ENCODE measurements around the gene DUSP8.

The DUSP8 gene

GRCh38 chr11:1565173-1565903, 6.7 kb downstream of the DUSP8 start:
- no peak for DNase-seq (ENCODE audit: low read depth in 3 of 3)

GRCh38 chr11:1564535-1565172, 7.4 kb downstream of the DUSP8 start:
- no peak for DNase-seq (ENCODE audit: low read depth in 3 of 3)

GRCh38 chr11:1563697-1564534, 8.2 kb downstream of the DUSP8 start:
- no peak for DNase-seq (ENCODE audit: low read depth in 3 of 3)

- DNase-seq (ENCODE audit: low read depth in 3 of 3), result no peak
Measured at GRCh38 chr11:1563149-1563638, 8.9 kb downstream of the DUSP8 start.

GRCh38 chr11:1562469-1563148, 9.5 kb downstream of the DUSP8 start:
- DNase-seq (ENCODE audit: low read depth in 3 of 3), result no peak

GRCh38 chr11:1561955-1562354, 10.1 kb downstream of the DUSP8 start:
- no peak for DNase-seq (ENCODE audit: low read depth in 3 of 3)

- DNase-seq (ENCODE audit: low read depth in 3 of 3), result no peak
Measured at GRCh38 chr11:1561266-1561665, 10.8 kb downstream of the DUSP8 start.

- DNase-seq (ENCODE audit: low read depth in 3 of 3), result no peak
Measured at GRCh38 chr11:1560649-1561251, 11.3 kb downstream of the DUSP8 start.

- DNase-seq (ENCODE audit: low read depth in 3 of 3), result no peak
Measured at GRCh38 chr11:1560002-1560648, 11.9 kb downstream of the DUSP8 start.

GRCh38 chr11:1559111-1559951, 12.7 kb downstream of the DUSP8 start:
- no peak for DNase-seq (ENCODE audit: low read depth in 3 of 3)

GRCh38 chr11:1558775-1559110, 13.3 kb downstream of the DUSP8 start:
- DNase-seq (ENCODE audit: low read depth in 3 of 3), result no peak

GRCh38 chr11:1557904-1558774, 13.9 kb downstream of the DUSP8 start:
- no peak for DNase-seq (ENCODE audit: low read depth in 3 of 3)

- no peak for DNase-seq (ENCODE audit: low read depth in 3 of 3)
Measured at GRCh38 chr11:1557051-1557884, 14.8 kb downstream of the DUSP8 start.

GRCh38 chr11:1556278-1556902, 15.7 kb downstream of the DUSP8 start:
- DNase-seq (ENCODE audit: low read depth in 3 of 3), result no peak

GRCh38 chr11:1555713-1556153, 16.3 kb downstream of the DUSP8 start:
- no peak for DNase-seq (ENCODE audit: low read depth in 3 of 3)

GRCh38 chr11:1554981-1555712, 16.9 kb downstream of the DUSP8 start:
- no peak for DNase-seq (ENCODE audit: low read depth in 3 of 3)
